HG03521 (cell line): ENCODE data around the gene PTPRT.
"Not testable (repeated sequence)": the region's sequence is repeated elsewhere in the genome, so short reads cannot be mapped to it uniquely, and the experiment has no call there.

Experiments used
- ATAC-seq: cut with Tn5 transposase; IDR thresholded peaks from one replicate; pipeline ENCODE4 v1.9.1; 2021; ENCODE audit warnings: mild to moderate bottlenecking, moderate library complexity; ENCODE audit not compliant: unreplicated experiment

The PTPRT gene

GRCh38 chr20:42920776-42921175, 268.9 kb downstream of the PTPRT start:
- ATAC-seq, result no peak

- no peak for ATAC-seq
Observed at GRCh38 chr20:42919316-42919715, 270.4 kb downstream of the PTPRT start.

DNA sequence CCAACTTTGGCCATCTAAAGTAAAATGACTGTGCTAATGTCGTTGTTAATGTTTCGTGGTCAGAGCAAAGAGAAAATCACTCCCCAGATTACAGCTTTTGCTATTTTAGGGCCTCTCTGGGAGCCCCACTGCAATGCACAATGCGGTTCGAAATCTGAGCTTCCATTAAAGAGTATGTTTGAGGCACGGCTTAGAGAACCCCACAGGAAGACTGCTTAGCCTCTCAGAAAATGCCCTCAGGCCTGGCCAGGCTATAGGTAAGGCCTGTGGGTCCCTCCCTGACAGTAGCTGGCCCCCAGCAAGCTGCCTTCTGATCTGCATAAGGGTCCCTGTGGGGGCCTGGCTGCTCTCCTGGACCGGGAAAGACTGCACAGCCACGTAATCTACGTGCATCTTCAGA, 274.6 kb downstream of the PTPRT start:
- no peak for ATAC-seq

DNA sequence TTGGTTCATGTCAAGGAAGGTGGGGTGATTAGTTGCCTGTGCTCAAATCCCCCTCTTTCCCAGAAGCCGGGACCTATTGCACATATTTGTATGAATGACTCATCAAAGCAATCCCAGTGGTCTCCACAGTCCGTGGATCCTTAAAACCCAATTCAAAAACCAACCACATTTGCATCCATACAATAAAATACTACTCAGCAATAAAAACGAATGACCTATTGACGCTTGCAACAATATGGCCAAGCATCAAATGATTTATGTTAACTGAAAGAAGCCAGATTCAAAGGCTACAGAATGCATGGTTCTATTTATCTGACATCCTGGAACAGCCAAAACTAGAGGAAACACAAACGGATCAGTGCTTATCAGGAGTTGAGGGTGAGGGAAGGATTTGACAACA, 275.4 kb downstream of the PTPRT start:
- no peak for ATAC-seq

GRCh38 chr20:42910808-42911207, 278.9 kb downstream of the PTPRT start:
- ATAC-seq, result not testable (repeated sequence)

GRCh38 chr20:42907730-42908129, 282.0 kb downstream of the PTPRT start:
- no peak for ATAC-seq

DNA sequence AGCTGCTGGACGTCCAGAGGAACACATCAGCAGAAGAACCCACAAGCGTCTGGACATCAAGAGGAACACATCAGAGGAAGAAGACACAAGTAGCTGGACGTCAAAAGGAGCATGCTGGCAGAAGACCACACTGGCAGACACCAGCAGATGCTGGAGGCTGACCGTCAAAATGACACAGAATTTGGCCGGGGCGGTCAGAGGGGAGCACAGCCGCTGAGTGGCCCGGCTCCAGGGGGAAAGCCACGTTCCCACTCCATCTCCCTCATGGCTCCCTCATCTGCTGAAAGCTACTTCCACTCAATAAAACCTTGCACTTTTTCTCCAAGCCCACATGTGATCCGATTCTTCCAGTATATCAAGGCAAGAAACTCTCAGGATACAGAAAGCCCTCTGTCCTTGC, 283.6 kb downstream of the PTPRT start:
- no peak for ATAC-seq

GRCh38 chr20:42902509-42902908, 287.2 kb downstream of the PTPRT start:
- no peak for ATAC-seq

- no peak for ATAC-seq
Observed at GRCh38 chr20:42901689-42902440, 287.8 kb downstream of the PTPRT start.

GRCh38 chr20:42900764-42901163, 288.9 kb downstream of the PTPRT start:
- ATAC-seq, result not testable (repeated sequence)

DNA sequence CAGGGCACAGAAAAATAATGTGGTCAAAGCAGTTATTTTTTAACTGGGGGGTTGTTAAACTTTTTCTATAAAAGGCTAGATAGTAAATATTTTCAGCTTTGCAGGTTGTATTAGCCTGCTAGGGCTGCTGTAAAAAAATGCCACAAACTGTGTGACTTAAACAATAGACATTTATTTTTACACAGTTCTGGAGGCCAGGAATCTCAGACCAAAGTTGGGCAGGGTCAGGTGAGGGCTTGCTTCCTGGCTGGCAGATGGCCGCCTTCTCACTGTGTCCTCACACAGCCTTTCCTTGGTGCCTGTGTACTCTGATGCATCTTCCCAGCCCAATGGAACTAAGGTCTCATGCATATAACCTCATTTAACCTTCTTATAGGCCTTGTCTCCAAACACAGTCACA, 294.7 kb downstream of the PTPRT start:
- ATAC-seq, result no peak

GRCh38 chr20:42894483-42894882, 295.2 kb downstream of the PTPRT start:
- no peak for ATAC-seq

DNA sequence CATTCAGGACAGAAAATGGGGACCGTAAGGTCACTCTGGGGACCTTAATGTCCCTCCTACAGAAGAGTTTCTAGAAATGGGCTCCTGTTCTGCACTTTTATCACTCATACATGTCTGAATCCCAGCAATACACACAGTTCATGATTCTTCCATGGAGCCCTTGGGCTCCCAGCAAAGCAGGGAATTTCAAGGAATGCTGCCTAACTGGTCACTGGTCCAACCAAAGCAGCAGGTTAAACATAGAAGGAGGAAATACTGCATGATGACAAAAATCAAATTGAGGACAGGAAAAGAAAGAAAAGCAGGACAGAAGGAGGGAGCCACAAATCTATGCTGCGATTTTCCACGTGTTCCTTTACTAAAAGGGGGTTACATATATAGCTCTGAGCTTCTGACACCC, 300.2 kb downstream of the PTPRT start:
- ATAC-seq, result no peak

DNA sequence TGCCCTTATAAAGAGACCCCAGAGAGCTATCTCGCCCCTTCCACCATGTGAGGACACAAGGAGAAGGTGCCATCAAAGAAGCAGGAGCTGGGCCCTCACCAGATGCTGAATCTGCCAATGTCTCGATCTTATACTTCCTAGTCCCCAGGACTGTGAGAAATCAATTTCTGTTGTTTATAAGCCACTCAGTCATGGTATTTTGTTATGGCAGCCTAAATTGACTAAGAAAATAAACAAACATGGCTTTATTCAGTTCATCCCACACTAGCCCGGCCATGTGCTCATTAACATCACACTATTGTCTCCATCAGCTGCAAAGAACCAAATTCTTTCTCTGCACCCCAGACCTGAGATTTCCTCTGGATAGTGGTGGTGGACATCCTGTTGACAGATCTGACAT, 302.4 kb downstream of the PTPRT start:
- no peak for ATAC-seq

GRCh38 chr20:42886801-42887200, 302.9 kb downstream of the PTPRT start:
- ATAC-seq, result no peak

DNA sequence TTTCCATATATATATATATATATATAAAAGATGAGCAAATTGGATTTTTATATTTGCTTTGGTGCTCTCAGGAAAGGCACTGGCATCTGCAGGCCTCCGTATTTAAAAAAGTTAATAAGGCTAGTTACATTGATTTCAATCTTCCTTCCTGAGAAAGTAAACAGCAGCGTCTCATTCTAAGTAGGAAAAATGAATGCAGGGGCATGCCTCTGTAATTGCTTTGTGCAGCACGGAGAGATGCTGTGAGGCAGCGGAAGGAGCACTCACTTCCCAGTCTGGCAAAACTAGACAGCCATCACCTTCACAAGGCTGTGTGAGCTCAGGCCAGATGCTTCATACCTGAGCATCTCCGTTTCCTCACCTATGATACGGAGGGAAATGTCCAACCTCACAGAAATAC, 303.7 kb downstream of the PTPRT start:
- no peak for ATAC-seq

DNA sequence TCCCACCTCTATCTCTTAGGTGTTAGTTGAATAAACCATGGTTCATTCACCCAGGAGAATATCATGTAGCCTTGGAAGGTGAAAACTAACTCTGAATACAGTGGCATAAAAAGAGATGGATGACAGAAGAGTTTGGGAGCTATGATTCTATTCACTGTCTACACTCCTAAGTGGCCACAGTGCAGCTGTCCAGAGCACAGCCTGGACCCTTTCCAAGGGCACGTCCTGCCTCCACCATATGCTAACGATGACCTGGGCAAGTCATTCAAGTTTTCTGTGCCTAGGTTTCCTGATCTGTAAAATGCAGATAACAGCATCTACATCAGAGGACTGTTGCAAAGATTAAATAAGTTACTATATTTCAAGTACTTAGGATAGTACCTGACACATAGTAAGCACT, 314.1 kb downstream of the PTPRT start:
- no peak for ATAC-seq

DNA sequence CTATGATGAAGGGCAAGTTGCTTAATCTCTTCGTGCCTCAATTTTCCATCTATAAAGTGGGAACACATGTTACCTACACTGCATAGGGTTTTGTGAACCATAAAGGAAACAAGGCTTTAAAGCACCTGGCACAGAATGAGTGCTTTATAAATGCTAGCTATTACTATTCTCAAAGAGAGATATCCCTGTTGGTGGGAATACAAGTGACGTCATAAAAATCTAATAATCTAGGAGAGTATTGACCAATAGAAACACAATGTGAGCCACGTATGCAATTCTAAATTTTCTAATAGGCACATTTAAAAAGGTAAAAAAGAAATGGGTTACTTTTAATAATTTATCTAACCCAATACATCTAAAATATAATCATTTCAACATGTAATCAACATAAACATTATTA, 316.4 kb downstream of the PTPRT start:
- no peak for ATAC-seq

GRCh38 chr20:42864116-42864515, 325.6 kb downstream of the PTPRT start:
- ATAC-seq, result no peak

DNA sequence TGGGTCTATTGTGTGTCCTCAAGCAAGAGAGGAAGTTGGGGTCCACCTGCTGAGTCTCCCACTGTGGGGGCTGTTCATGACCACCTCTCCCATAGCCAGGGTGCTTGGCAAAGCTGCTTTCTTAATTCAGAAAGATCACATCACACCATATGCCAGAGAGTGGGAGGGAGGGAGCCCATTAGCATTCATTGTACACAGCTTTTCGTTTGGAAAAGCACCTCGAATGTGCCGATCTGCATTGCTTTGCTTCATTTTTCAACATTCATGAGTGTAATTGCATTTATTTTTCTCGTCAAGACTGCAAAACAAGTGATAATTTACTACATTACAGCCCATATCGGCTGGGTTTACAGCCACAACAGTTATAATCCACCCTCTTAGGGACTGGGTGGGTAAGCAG, 327.3 kb downstream of the PTPRT start:
- no peak for ATAC-seq

DNA sequence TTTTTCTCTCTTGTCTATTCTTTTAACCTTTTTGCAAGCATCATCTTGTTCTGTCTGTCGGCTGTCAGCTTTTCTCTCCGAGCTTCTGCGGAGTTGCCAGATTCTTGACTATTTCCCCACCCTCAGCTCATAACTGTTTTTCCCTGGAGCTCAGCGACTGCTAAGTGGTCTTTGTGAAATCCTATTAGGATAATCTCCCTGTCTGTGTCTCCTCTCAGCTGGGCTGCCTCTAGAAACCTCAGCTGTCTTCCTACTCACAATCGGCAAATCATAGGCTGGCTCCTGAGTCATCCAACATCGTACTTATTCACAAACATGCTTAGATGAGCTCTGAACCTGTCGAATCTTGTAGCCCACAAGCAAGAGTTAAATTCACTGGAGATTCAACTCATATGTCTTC, 332.3 kb downstream of the PTPRT start:
- no peak for ATAC-seq

DNA sequence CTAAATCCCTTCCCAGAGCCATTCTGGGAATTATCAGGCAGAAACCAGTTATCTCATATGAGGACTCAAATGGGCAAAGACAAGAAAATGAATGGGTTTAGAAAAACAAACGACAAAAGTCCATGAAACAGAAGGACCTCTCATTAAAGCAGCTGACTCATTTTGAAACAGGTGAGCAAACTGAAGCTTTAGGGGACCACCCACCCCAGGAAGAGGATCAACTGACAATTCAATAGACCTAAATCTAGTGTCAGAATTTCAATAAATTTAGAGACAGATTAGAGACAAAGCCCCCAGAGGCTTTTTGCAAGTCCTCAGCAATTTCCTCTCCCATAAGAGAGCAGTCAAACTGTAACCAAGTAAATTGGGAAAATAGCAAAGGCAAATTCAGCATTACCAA, 333.8 kb downstream of the PTPRT start:
- ATAC-seq, result no peak

DNA sequence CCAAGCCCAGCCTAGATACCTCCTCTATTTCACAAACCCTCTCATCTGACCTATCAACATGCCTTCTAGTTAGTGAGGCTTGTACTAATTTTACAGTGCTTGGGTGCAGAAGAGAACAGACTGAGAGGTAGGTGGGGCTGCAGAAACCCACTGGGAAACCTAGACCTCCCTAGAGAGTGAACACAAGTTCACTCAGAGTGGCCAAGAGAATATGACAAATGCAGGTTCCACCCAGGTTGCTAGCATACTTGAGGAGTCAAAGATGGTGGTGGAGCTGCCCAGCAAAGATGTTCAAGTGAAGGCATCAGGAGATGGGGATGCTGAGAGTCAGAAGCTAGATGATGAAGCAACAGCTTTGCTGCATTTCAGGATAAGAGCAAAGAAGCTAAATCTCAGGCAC, 337.0 kb downstream of the PTPRT start:
- no peak for ATAC-seq
